GM19351 (cell line): Measurements from ENCODE around the gene MARS1.
"Not testable (repeated sequence)": the region's sequence is repeated elsewhere in the genome, so short reads cannot be mapped to it uniquely, and the experiment has no call there.

Experiments used
- ATAC-seq: cut with Tn5 transposase; IDR thresholded peaks from one replicate; pipeline ENCODE4 v1.9.1; 2021; ENCODE audit warnings: mild to moderate bottlenecking, moderate library complexity; ENCODE audit not compliant: unreplicated experiment

MARS1 gene

GRCh38 chr12:57547288-57548012, 59.6 kb downstream of the MARS1 start:
- ATAC-seq: no peak

GRCh38 chr12:57548013-57548315, 60.1 kb downstream of the MARS1 start:
- ATAC-seq: no peak

GRCh38 chr12:57548488-57548887, 60.6 kb downstream of the MARS1 start:
- ATAC-seq: no peak

- ATAC-seq: no peak
Measured at GRCh38 chr12:57549203-57549908, 61.5 kb downstream of the MARS1 start.

GRCh38 chr12:57549909-57550640, 62.2 kb downstream of the MARS1 start, which contains the start of gene KIF5A:
Gene KIF5A (plus strand): TSS chr12:57550044. CDS start chr12:57550272, 228 bp downstream.
- peak; percentile 51 for ATAC-seq

GRCh38 chr12:57550641-57551549, 63.0 kb downstream of the MARS1 start:
- no peak for ATAC-seq

- no peak for ATAC-seq
Measured at GRCh38 chr12:57551637-57552305, 63.9 kb downstream of the MARS1 start.

- ATAC-seq: no peak
Measured at GRCh38 chr12:57552306-57552651, 64.4 kb downstream of the MARS1 start.

- no peak for ATAC-seq
Measured at GRCh38 chr12:57552835-57553313, 65.0 kb downstream of the MARS1 start.

GRCh38 chr12:57553343-57554202, 65.7 kb downstream of the MARS1 start:
- ATAC-seq: no peak

GRCh38 chr12:57554453-57554852, 66.6 kb downstream of the MARS1 start:
- ATAC-seq: no peak

GRCh38 chr12:57554897-57555296, 67.0 kb downstream of the MARS1 start:
- no peak for ATAC-seq

- no peak for ATAC-seq
Measured at GRCh38 chr12:57558864-57559263, 71.0 kb downstream of the MARS1 start.

- ATAC-seq: no peak
Measured at GRCh38 chr12:57560516-57560915, 72.6 kb downstream of the MARS1 start.

- ATAC-seq: not testable (repeated sequence)
Measured at GRCh38 chr12:57561117-57561516, 73.2 kb downstream of the MARS1 start.

GRCh38 chr12:57563358-57563757, 75.5 kb downstream of the MARS1 start:
- ATAC-seq: no peak

GRCh38 chr12:57564178-57564740, 76.4 kb downstream of the MARS1 start:
- ATAC-seq: no peak
